Kidney (tissue), 14 donors: ENCODE results near the gene OPRL1. TPM values are rescaled to one million over a fixed set of nuclear protein-coding genes. Genes with fewer than 3 reads are reported as not detected.

Experiments used
- DNase-seq, 5 donors: peaks; one replicate each; pipeline ENCODE4 v3.0.0-alpha.2; 2013 to 2020
- FAIRE-seq: peaks from 2 replicates; lab custom pipeline; 2012; peaks lifted over from hg19 to GRCh38; lab: Jason Lieb, UNC
- H3K27ac ChIP-seq, 2 donors: one replicate each; pipeline ENCODE4 v1.7.0; 2013; ENCODE audit warnings: low read depth in 2 of 2, low read length in 2 of 2, inconsistent platforms in 1 of 2
- H3K27me3 ChIP-seq: one replicate; pipeline ENCODE4 v1.7.1; 2013; ENCODE audit warnings: low read length, inconsistent platforms; ENCODE audit not compliant: control insufficient read depth, insufficient read depth
- H3K36me3 ChIP-seq, 3 donors: one replicate each; pipeline versions ENCODE4 v1.7.0 to v1.7.1; 2013; ENCODE audit warnings: low read length in 3 of 3, control low read depth in 1 of 3, inconsistent platforms in 1 of 3; ENCODE audit not compliant: insufficient read depth in 3 of 3, control insufficient read depth in 2 of 3
- H3K4me1 ChIP-seq, 3 donors: one replicate each; pipeline versions ENCODE4 v1.7.0 to v1.7.1; 2013; ENCODE audit warnings: low read length in 3 of 3, inconsistent platforms in 1 of 3, low read depth in 1 of 3; ENCODE audit not compliant: control insufficient read depth in 2 of 3, insufficient read depth in 2 of 3
- H3K4me3 ChIP-seq, 3 donors: one replicate each; pipeline versions ENCODE4 v1.7.0 to v1.8.1; 2013; ENCODE audit warnings: low read length in 3 of 3, control low read depth in 1 of 3, inconsistent platforms in 1 of 3
- H3K9ac ChIP-seq, 3 donors: one replicate each; pipeline versions ENCODE4 v1.7.0 to v1.7.1; 2013; ENCODE audit warnings: low read length in 3 of 3, control low read depth in 1 of 3, inconsistent platforms in 1 of 3
- H3K9me3 ChIP-seq, 3 donors: one replicate each; pipeline versions ENCODE4 v1.7.0 to v1.7.1; 2013; ENCODE audit warnings: low read length in 3 of 3, control low read depth in 1 of 3, inconsistent platforms in 1 of 3; ENCODE audit not compliant: control insufficient read depth in 2 of 3, insufficient read depth in 1 of 3
- intact Hi-C: fragments of 100-400 bp; cut with DNase I; formaldehyde crosslinking; loops from one replicate; pipeline ENCODE4 v1.11.1; 2022
- polyA plus RNA-seq: library from polyadenylated mRNA; stranded (reverse); fragments of 350-450 nt; fragmentation: Illumina TruSeq; extraction: RNeasy Lipid Tissue Mini Kit (QIAGEN cat#74804); gene quantifications from one replicate; pipeline ENCODE4 v1.2.3, GENCODE V29; 2014; ENCODE audit warnings: low read depth, low replicate concordance; ENCODE audit not compliant: insufficient read depth
- total RNA-seq: library from RNA; stranded (reverse); fragmentation: NEBNext Ultra II Directional; extraction: Animal tissue kit (Norgen Biotek cat#: 25700); gene quantifications from one replicate; pipeline ENCODE4 v1.2.1, GENCODE V29; 2021
- TF ChIP-seq, protein P1 (sequence below): IDR thresholded peaks from 3 replicates; pipeline ENCODE4 v1.5.1; 2012; ENCODE audit warnings: mild to moderate bottlenecking, moderate library complexity, borderline replicate concordance; ENCODE audit not compliant: insufficient read depth; ENCODE audit errors: extremely low read depth
- donor health status: control.
- donor health status: control.
- donor health status: control.
- donor health status: control.
- donor health status: control.
- donor health status: DM: yes; HTN: yes; CAD: no.
- donor health status: Normal renal cell carcinoma (clear cell type).

OPRL1 gene
- total and polyA plus RNA-seq, 2 donors from 2014 or later = 0.39 to 1.2 TPM

DNA sequence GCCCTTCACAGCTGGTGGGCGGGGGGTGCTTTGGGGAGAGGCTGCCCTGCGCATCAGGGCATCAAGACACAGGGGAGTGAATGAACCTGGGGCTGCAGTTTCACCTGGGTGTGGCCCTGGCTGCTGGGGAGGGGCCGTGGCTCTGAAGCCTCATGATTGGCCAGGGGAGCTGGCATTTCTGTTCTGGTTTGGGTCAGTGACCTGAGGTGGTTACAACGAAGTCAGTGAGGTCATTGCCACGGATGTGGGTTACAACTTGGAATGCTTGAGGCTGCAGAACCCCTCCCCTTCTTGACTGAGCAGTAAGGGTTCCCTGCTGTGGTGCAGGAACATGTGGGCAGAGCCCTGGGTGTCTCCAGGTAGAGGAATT, 13.9 kb upstream of the OPRL1 start:
- H3K36me3 ChIP-seq = no peaks in the 10 kb centered on the region
- no peak overlapping the region for H3K9ac ChIP-seq
- peaks cover 0 to 18% (median 6%) of the 10 kb centered on the region in 3 donors for H3K4me1 ChIP-seq
- H3K27me3 ChIP-seq = no peaks in the 10 kb centered on the region
- no peaks in the 10 kb centered on the region for H3K9me3 ChIP-seq
- no peak overlapping the region for H3K27ac ChIP-seq
- intact Hi-C loops = no loop called here
- no peak overlapping the region for H3K4me3 ChIP-seq
- DNase-seq = no peak
- TF ChIP-seq, protein P1, sequence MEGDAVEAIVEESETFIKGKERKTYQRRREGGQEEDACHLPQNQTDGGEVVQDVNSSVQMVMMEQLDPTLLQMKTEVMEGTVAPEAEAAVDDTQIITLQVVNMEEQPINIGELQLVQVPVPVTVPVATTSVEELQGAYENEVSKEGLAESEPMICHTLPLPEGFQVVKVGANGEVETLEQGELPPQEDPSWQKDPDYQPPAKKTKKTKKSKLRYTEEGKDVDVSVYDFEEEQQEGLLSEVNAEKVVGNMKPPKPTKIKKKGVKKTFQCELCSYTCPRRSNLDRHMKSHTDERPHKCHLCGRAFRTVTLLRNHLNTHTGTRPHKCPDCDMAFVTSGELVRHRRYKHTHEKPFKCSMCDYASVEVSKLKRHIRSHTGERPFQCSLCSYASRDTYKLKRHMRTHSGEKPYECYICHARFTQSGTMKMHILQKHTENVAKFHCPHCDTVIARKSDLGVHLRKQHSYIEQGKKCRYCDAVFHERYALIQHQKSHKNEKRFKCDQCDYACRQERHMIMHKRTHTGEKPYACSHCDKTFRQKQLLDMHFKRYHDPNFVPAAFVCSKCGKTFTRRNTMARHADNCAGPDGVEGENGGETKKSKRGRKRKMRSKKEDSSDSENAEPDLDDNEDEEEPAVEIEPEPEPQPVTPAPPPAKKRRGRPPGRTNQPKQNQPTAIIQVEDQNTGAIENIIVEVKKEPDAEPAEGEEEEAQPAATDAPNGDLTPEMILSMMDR = no peak
- FAIRE-seq = no peak

DNA sequence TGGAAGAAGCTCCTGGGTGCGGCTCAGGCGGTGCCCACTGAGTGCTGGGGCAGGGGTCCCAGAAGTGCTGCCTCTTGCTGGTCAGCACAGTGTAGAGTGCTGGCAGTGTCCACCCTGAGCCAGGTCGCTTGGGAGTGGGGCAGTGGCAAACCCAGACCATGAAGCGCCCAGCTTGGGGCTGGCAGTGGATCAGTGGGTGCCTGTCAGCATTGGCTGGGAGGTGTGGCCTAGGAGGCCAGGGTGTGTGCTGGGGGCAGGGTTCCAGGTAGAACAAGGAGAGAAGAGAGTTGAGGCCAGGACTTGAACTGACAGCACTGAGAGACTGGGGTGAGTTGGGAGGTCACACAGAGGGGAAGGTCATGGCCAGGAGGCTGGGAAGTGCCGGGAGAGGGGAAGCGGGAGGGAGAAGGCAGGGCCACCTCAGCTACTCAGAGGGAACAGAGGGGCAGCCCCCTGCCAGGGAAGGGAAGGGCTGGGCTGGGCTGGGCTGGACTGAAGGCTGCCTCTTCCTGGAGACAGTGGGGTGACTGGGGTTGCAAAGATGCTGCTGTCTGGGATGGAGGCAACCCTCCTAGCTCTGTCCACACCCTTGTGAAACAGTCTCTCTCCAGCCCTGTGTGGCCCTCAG, 12.8 kb upstream of the OPRL1 start:
- intact Hi-C loops = no loop called here
- H3K4me1 ChIP-seq = peaks cover 0 to 17% (median 6%) of the 10 kb centered on the region in 3 donors

DNA sequence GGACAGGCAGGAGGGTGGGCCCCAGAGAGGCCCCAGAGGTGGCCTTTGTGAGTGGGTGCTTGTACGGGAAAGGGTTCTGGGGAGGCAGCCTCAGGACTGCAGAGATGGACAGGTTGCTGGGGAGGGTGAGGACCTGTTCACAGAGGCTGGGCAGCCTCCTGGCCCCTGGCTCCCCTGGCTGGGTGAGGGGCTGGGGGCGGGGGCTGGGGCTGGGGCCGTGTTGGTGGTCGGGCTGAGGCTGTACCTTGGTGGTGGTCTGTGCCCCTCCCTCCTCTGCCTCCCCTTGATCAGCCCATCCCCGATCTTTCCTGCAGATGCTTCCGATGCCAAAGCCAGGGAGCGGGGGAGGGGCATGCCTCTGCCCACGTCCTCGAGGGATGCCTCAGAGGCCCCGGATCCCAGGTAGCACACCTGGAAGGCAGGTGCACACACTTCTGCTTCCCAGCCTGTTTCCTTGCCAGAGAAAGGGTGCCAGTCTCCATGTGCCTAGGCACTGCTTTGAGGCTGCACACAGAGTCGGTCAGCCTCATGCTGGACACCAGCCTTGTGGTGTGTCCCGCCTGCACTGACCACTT, 12.1 kb upstream of the OPRL1 start:
- Histone ChIP-seq H3K4me1 (peaks cover 0 to 13% (median 6%) of the 10 kb centered on the region in 3 donors), H3K36me3 (no peaks in the 10 kb centered on the region), H3K9me3 (no peaks in the 10 kb centered on the region), H3K27ac (no peak overlapping the region), H3K27me3 (no peaks in the 10 kb centered on the region), H3K9ac (no peak overlapping the region), H3K4me3 (no peak overlapping the region)
- DNase-seq (no peak), FAIRE-seq (no peak)
- intact Hi-C loops = no loop called here
- TF ChIP-seq, protein P1 = no peak

More for the DNA sequence above, 12.8 kb upstream of the OPRL1 start:
- H3K4me3 ChIP-seq = no peak overlapping the region
- no peak overlapping the region for H3K9ac ChIP-seq
- no peaks in the 10 kb centered on the region for H3K9me3 ChIP-seq
- TF ChIP-seq, protein P1 = no peak
- no peaks in the 10 kb centered on the region for H3K27me3 ChIP-seq
- no peak for DNase-seq
- no peak overlapping the region for H3K27ac ChIP-seq
- no peak for FAIRE-seq
- H3K36me3 ChIP-seq = no peaks in the 10 kb centered on the region
